Endothelial cell of umbilical vein (primary cell): Measurements from ENCODE around the gene MYO7B. TPM values are rescaled to one million over a fixed set of nuclear protein-coding genes. Genes with fewer than 3 reads are reported as not detected.
A peak's percentile ranks its signal among the peaks of the same experiment; 100 is the strongest.

ENCODE experiments used
- BruUV-seq: library from RNA; stranded (reverse); fragments of 400-500 nt; replicated peaks from 2 replicates; lab custom pipeline; 2021; lab: Mats Ljungman, UMichigan
- CTCF ChIA-PET: fragments of 300-600, 350-600 bp; sonication (Branson Sonifier 250); formaldehyde crosslinking; loops from one replicate; lab custom pipeline; 2021; ENCODE audit warnings: antibody characterized with exemption, inconsistent platforms; lab: Charles Lee
- POLR2A ChIA-PET: fragments of 300-600, 350-600 bp; sonication (Branson Sonifier 250); formaldehyde crosslinking; loops from one replicate; lab custom pipeline; 2021; ENCODE audit warnings: antibody characterized with exemption, inconsistent platforms; lab: Charles Lee
- DNase-seq: peaks from one replicate; pipeline ENCODE4 v3.0.0-alpha.2; 2011; ENCODE audit warnings: low read depth, low spot score
- FAIRE-seq: peaks from 2 replicates; lab custom pipeline; 2011; peaks lifted over from hg19 to GRCh38; lab: Jason Lieb, UNC
- H2AFZ ChIP-seq: 2 replicates; pipeline ENCODE4 v1.6.0; 2012; ENCODE audit warnings: low read depth, low read length, control low read depth, inconsistent platforms
- H3K27ac ChIP-seq: 2 replicates; pipeline ENCODE4 v1.5.1; 2011; ENCODE audit warnings: low read depth, mild to moderate bottlenecking, control low read depth, low read length, moderate library complexity; ENCODE audit not compliant: insufficient read depth
- H3K27me3 ChIP-seq, 2 experiments: 2 replicates each; pipeline versions ENCODE4 v1.6.0 to v1.6.1; 2011; ENCODE audit warnings: low read length in 2 of 2, mixed read lengths in 1 of 2; ENCODE audit not compliant: control insufficient read depth in 2 of 2, insufficient read depth in 2 of 2
- H3K36me3 ChIP-seq, 2 experiments: 2 replicates in 1 of 2; 3 replicates in 1 of 2; pipeline ENCODE4 v1.5.1; 2011; ENCODE audit warnings: low read length in 2 of 2, mild to moderate bottlenecking in 1 of 2, moderate library complexity in 1 of 2; ENCODE audit not compliant: control insufficient read depth in 2 of 2, insufficient read depth in 2 of 2; ENCODE audit errors: extremely low read depth in 1 of 2
- H3K4me1 ChIP-seq: 3 replicates; pipeline ENCODE4 v1.5.1; 2011; ENCODE audit warnings: mild to moderate bottlenecking, low read length; ENCODE audit not compliant: control insufficient read depth, insufficient read depth; ENCODE audit errors: extremely low read depth
- H3K4me2 ChIP-seq: 2 replicates; pipeline ENCODE4 v1.6.1; 2011; ENCODE audit warnings: low read length, control low read depth, mixed read lengths; ENCODE audit not compliant: insufficient read depth
- H3K4me3 ChIP-seq, 3 experiments: fragments of 200-600 bp in 1 of 3; sonication (generic), shearing (Covaris generic) in 1 of 3; replicated peaks in 1 of 3; 2 replicates each; pipeline ENCODE4 v1.5.1; 2011 to 2016; ENCODE audit warnings: control low read depth in 3 of 3, low read length in 3 of 3, mild to moderate bottlenecking in 2 of 3, inconsistent platforms in 1 of 3, low read depth in 1 of 3, moderate library complexity in 1 of 3; ENCODE audit not compliant: insufficient read depth in 1 of 3
- H3K79me2 ChIP-seq: 2 replicates; pipeline ENCODE4 v1.6.0; 2012; ENCODE audit warnings: low read length, inconsistent platforms; ENCODE audit not compliant: control insufficient read depth, insufficient read depth
- H3K9ac ChIP-seq: replicated peaks from 2 replicates; pipeline ENCODE3; 2011; ENCODE audit warnings: low read length, control low read depth; ENCODE audit not compliant: insufficient read depth; ENCODE audit errors: extremely low read depth
- H3K9me1 ChIP-seq: replicated peaks from 3 replicates; pipeline ENCODE4 v1.6.0; 2011; ENCODE audit warnings: mild to moderate bottlenecking, low read length; ENCODE audit not compliant: control insufficient read depth, insufficient read depth; ENCODE audit errors: extremely low read depth
- H3K9me3 ChIP-seq: replicated peaks from 2 replicates; pipeline ENCODE4 v1.5.1; 2012; ENCODE audit warnings: low read length, inconsistent platforms; ENCODE audit not compliant: control insufficient read depth, insufficient read depth
- H4K20me1 ChIP-seq: replicated peaks from 2 replicates; pipeline ENCODE3; 2011; ENCODE audit warnings: mild to moderate bottlenecking, low read length; ENCODE audit not compliant: control insufficient read depth, insufficient read depth; ENCODE audit errors: extremely low read depth
- EZH2 ChIP-seq: IDR thresholded peaks from 2 replicates; pipeline ENCODE4 v1.6.1; 2012; ENCODE audit warnings: borderline replicate concordance, low read depth, mild to moderate bottlenecking, moderate library complexity, low read length, inconsistent platforms; ENCODE audit not compliant: severe bottlenecking
- FOS ChIP-seq: IDR thresholded peaks from 2 replicates; pipeline ENCODE4 v1.6.1; 2011; ENCODE audit warnings: mild to moderate bottlenecking, low read length, moderate library complexity, borderline replicate concordance; ENCODE audit not compliant: insufficient read depth
- GATA2 ChIP-seq: IDR thresholded peaks from 2 replicates; pipeline ENCODE4 v1.7.0; 2011; ENCODE audit warnings: low read depth, mild to moderate bottlenecking, moderate library complexity, mixed read lengths, low read length; ENCODE audit not compliant: insufficient read length, insufficient read depth
- JUN ChIP-seq: IDR thresholded peaks from 2 replicates; pipeline ENCODE4 v1.6.1; 2011; ENCODE audit warnings: borderline replicate concordance, low read depth; ENCODE audit not compliant: insufficient read length, insufficient read depth
- MYC ChIP-seq: IDR thresholded peaks from one replicate; pipeline ENCODE4 v1.6.1; 2011; ENCODE audit warnings: mild to moderate bottlenecking, low read depth, low read length
- POLR2A ChIP-seq: IDR thresholded peaks from 2 replicates; pipeline ENCODE4 v1.6.1; 2012; ENCODE audit warnings: low read depth, mild to moderate bottlenecking, control low read depth, low read length
- POLR2AphosphoS5 ChIP-seq: IDR thresholded peaks from 2 replicates; pipeline ENCODE4 v1.6.1; 2012; ENCODE audit warnings: low read depth, mild to moderate bottlenecking, control low read depth, low read length, moderate library complexity; ENCODE audit not compliant: insufficient read depth
- dilution Hi-C: fragments of 300-500 bp; cut with MboI; formaldehyde crosslinking; loops from one replicate; pipeline ENCODE4 v1.15.0; 2019; ENCODE audit warnings: low sequenced_read_pairs; ENCODE audit not compliant: extremely low pct_ligation_motif_present
- intact Hi-C: fragments of 100-400 bp; cut with micrococcal nuclease; formaldehyde crosslinking; loops from one replicate; pipeline ENCODE4 v1.10.0; 2022
- polyA plus RNA-seq, 4 experiments: library from polyadenylated mRNA; depleted of rRNA in 3 of 4; stranded (reverse) in 3 of 4; unstranded in 1 of 4; fragments of >200 nt; gene quantifications; 2 replicates each; pipeline versions ENCODE4 v1.2.1 to v1.2.3, GENCODE V29; 2011 to 2012; ENCODE audit warnings: missing spikeins in 1 of 4
- total RNA-seq: library from RNA; stranded (reverse); gene quantifications from 2 replicates; pipeline ENCODE4 v1.2.3, GENCODE V29; 2021
- TF ChIP-seq, protein P1 (sequence below): IDR thresholded peaks from 2 replicates; pipeline ENCODE4 v1.6.1; 2011; ENCODE audit not compliant: insufficient read depth, insufficient read length
- TF ChIP-seq, protein P2 (sequence below), 2 donors: IDR thresholded peaks; 1 replicate in 1 of 2; 2 replicates in 1 of 2; pipeline ENCODE4 v1.5.1; 2011; ENCODE audit warnings: low read length in 2 of 2, mild to moderate bottlenecking in 2 of 2, moderate library complexity in 2 of 2, control low read depth in 1 of 2, inconsistent platforms in 1 of 2, low read depth in 1 of 2; ENCODE audit not compliant: insufficient read depth in 1 of 2; ENCODE audit errors: extremely low read depth in 1 of 2

Gene MYO7B
- total and polyA plus RNA-seq, 2 donors (not counting 3 experiments of a cell fraction or from before 2014, with no cell fraction given): 0.17 TPM; not detected in 1

DNA sequence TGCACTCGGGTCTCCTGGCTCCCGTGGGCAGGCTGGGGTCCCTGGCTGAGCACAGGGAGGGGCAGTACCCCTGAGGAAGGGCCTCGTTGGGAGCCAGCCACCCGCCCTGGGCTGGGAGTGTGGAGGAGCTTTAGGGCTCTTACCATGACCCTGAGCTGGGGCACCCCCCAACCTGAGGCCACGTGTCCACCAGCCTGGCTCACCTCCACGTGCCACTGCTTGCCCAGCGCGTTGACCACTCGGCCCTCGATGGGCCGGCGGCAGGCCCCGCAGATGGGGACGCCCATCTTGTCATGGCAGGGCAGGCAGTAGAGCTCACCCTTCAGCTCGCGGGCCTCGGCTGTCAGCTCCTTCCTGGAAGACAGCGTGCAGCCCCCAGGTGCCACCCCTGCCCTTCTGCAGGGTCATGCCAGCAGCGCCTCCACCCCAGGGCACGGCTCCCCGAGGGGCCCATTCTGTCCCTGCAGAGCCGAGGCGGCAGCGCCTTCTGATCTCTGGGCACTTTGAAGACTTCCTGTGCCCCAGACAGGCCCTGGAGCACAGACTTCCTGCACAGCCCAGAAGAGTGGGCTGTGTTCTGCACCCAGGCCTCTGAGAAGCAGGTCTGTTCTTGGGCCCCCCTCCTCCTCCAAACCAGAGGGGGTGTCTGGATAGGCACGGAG, 106.5 kb downstream of the MYO7B start:
- intact Hi-C loops: no loop called here
- ChIA-PET POLR2A (no interaction called here), CTCF (interaction anchor here (0.7 to 6.3 kb wide), 5 partner anchors 10 to 54 kb away, joined by 3 to 37 read pairs (median 4); partner anchors contain the start of gene LIMS2)
- no peaks in the 10 kb centered on the region for H3K9me1 ChIP-seq
- dilution Hi-C loops: no loop called here
- FAIRE-seq: peak; percentile 69
- H2AFZ ChIP-seq: peak overlapping the region; percentile 56
- H3K27me3 ChIP-seq: no peaks in the 10 kb centered on the region
- TF ChIP-seq FOS: no peak
- TF ChIP-seq MYC: no peak
- TF ChIP-seq GATA2: no peak
- TF ChIP-seq, protein P1, sequence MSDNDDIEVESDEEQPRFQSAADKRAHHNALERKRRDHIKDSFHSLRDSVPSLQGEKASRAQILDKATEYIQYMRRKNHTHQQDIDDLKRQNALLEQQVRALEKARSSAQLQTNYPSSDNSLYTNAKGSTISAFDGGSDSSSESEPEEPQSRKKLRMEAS: no peak
- no peak for TF ChIP-seq JUN
- TF ChIP-seq POLR2AphosphoS5: no peak
- TF ChIP-seq POLR2A: no peak
- TF ChIP-seq, protein P2, sequence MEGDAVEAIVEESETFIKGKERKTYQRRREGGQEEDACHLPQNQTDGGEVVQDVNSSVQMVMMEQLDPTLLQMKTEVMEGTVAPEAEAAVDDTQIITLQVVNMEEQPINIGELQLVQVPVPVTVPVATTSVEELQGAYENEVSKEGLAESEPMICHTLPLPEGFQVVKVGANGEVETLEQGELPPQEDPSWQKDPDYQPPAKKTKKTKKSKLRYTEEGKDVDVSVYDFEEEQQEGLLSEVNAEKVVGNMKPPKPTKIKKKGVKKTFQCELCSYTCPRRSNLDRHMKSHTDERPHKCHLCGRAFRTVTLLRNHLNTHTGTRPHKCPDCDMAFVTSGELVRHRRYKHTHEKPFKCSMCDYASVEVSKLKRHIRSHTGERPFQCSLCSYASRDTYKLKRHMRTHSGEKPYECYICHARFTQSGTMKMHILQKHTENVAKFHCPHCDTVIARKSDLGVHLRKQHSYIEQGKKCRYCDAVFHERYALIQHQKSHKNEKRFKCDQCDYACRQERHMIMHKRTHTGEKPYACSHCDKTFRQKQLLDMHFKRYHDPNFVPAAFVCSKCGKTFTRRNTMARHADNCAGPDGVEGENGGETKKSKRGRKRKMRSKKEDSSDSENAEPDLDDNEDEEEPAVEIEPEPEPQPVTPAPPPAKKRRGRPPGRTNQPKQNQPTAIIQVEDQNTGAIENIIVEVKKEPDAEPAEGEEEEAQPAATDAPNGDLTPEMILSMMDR (IDR thresholded peaks at IDR 0.05; ENCODE audit: extremely low read depth in 1 of 2, insufficient read depth in 1 of 2, low read depth in 1 of 2, low read length in 2 of 2): no peak
- TF ChIP-seq EZH2: no peak
- no peaks in the 10 kb centered on the region for H3K9me3 ChIP-seq
- no TSS peak for BruUV-seq
- H3K4me2 ChIP-seq: no peak overlapping the region
- peaks cover 44% of the 10 kb centered on the region for H3K4me1 ChIP-seq
- no peaks in the 10 kb centered on the region for H3K79me2 ChIP-seq
- no peaks in the 10 kb centered on the region for H4K20me1 ChIP-seq
- H3K9ac ChIP-seq: no peak overlapping the region
- H3K27ac ChIP-seq: no peak overlapping the region
- no peaks in the 10 kb centered on the region for H3K36me3 ChIP-seq
- DNase-seq: no peak
- H3K4me3 ChIP-seq: no peak overlapping the region
